A549 (cell line): Measurements from ENCODE around the gene SAMD4B. TPM values are rescaled to one million over a fixed set of nuclear protein-coding genes. Genes with fewer than 3 reads are reported as not detected.

Experiments used
- ATAC-seq, 2 experiments: fragments of 200-7000 bp in 1 of 2; fragments of >200 bp in 1 of 2; cut with Nextera tagmentation in 1 of 2; cut with Tn5 transposase in 1 of 2; 3 replicates each; pipeline versions ENCODE4 v1.8.0 to v1.9.1; 2018 to 2020; ENCODE audit warnings: mild to moderate bottlenecking in 1 of 2, moderate library complexity in 1 of 2
- CTCF ChIA-PET: fragments of 300-600 bp; sonication (Branson Sonifier 250); formaldehyde crosslinking; extraction: SDS; loops from one replicate; lab custom pipeline; 2021; ENCODE audit warnings: antibody characterized with exemption, inconsistent platforms; lab: Yijun Ruan, JAX
- POLR2A ChIA-PET: fragments of 350-600 bp; formaldehyde crosslinking; extraction: SDS; loops from one replicate; lab custom pipeline; 2021; ENCODE audit warnings: antibody characterized with exemption, inconsistent platforms; lab: Yijun Ruan, JAX
- DNase-seq, 2 experiments: peaks; one replicate each; pipeline versions ENCODE4 v3.0.0 to v3.0.0-alpha.2; 2011 to 2016; ENCODE audit warnings: low read depth in 1 of 2, low spot score in 1 of 2
- FAIRE-seq: peaks from 2 replicates; lab custom pipeline; 2011; peaks lifted over from hg19 to GRCh38; lab: Jason Lieb, UNC
- H3K27ac ChIP-seq, 2 experiments: fragments of >200 bp; sonication (Bioruptor Twin); formaldehyde crosslinking; 3 replicates each; pipeline ENCODE4 v1.5.1; 2016 to 2017
- H3K4me1 ChIP-seq: fragments of >200 bp; sonication (Bioruptor Twin); formaldehyde crosslinking; 3 replicates; pipeline ENCODE4 v1.6.1; 2016
- H3K4me2 ChIP-seq: fragments of >200 bp; sonication (Bioruptor Twin); formaldehyde crosslinking; 3 replicates; pipeline ENCODE4 v1.6.1; 2016
- H3K4me3 ChIP-seq: fragments of >200 bp; sonication (Bioruptor Twin); formaldehyde crosslinking; 3 replicates; pipeline ENCODE4 v1.5.1; 2016
- H3K9me3 ChIP-seq: fragments of >200 bp; sonication (Bioruptor Twin); formaldehyde crosslinking; 3 replicates; pipeline ENCODE4 v1.6.1; 2016
- BHLHE40 ChIP-seq: IDR thresholded peaks from 2 replicates; pipeline ENCODE4 v1.6.1; 2012; ENCODE audit warnings: low read depth, low read length, inconsistent platforms
- CEBPB ChIP-seq, 2 experiments: fragments of >200 bp in 1 of 2; sonication (Bioruptor Twin) in 1 of 2; formaldehyde crosslinking in 1 of 2; IDR thresholded peaks; 2 replicates each; pipeline ENCODE4 v1.6.1; 2012 to 2016
- CHD4 ChIP-seq: fragments of 200-600 bp; sonication (generic); IDR thresholded peaks from 2 replicates; pipeline ENCODE4 v1.6.1; 2016; ENCODE audit warnings: antibody characterized with exemption, mild to moderate bottlenecking, borderline replicate concordance
- FOSB ChIP-seq: fragments of 250-450 bp; sonication (Bioruptor Pico); IDR thresholded peaks from 2 replicates; pipeline ENCODE4 v1.5.0; 2020; ENCODE audit warnings: mild to moderate bottlenecking, moderate library complexity
- KDM5A ChIP-seq: fragments of 200-600 bp; sonication (generic); IDR thresholded peaks from 2 replicates; pipeline ENCODE4 v1.6.1; 2016; ENCODE audit warnings: antibody characterized with exemption, mild to moderate bottlenecking
- MAFK ChIP-seq: fragments of 450-650 bp; IDR thresholded peaks from 2 replicates; pipeline ENCODE4 v1.6.1; 2014; ENCODE audit not compliant: partially characterized antibody
- MAZ ChIP-seq: fragments of 150-350 bp; IDR thresholded peaks from 2 replicates; pipeline ENCODE4 v1.6.1; 2014; ENCODE audit warnings: antibody characterized with exemption, low read depth, low read length, borderline replicate concordance
- NFE2L2 ChIP-seq: fragments of 150-350 bp; conservative IDR thresholded peaks from 2 replicates; pipeline ENCODE4 v1.6.1; 2014; ENCODE audit warnings: low read length
- NPAS2 ChIP-seq: fragments of 250-450 bp; sonication (Bioruptor Pico); IDR thresholded peaks from 2 replicates; pipeline ENCODE4 v1.8.0; 2022; ENCODE audit warnings: mild to moderate bottlenecking, moderate library complexity, borderline replicate concordance
- RCOR1 ChIP-seq: fragments of 150-350 bp; IDR thresholded peaks from 2 replicates; pipeline ENCODE4 v1.6.1; 2014; ENCODE audit warnings: antibody characterized with exemption, low read length, low read depth
- RFX5 ChIP-seq: fragments of 450-650 bp; IDR thresholded peaks from 2 replicates; pipeline ENCODE4 v1.7.1; 2014; ENCODE audit warnings: antibody characterized with exemption, mild to moderate bottlenecking, moderate library complexity
- SMC3 ChIP-seq: fragments of >200 bp; sonication (Bioruptor Twin); formaldehyde crosslinking; IDR thresholded peaks from 3 replicates; pipeline ENCODE4 v1.6.1; 2018; ENCODE audit warnings: inconsistent platforms
- TP53 ChIP-seq: fragments of 250-450 bp; sonication (Bioruptor Pico); IDR thresholded peaks from 2 replicates; pipeline ENCODE4 v1.5.0; 2021; ENCODE audit warnings: mild to moderate bottlenecking, moderate library complexity
- ZNF302 ChIP-seq: fragments of 250-450 bp; sonication (Bioruptor Pico); IDR thresholded peaks from 2 replicates; pipeline ENCODE4 v1.9.0; 2021; ENCODE audit warnings: inconsistent platforms, mild to moderate bottlenecking, moderate library complexity
- ZSCAN20 ChIP-seq: fragments of 250-450 bp; sonication (Bioruptor Pico); IDR thresholded peaks from 2 replicates; pipeline ENCODE4 v1.8.0; 2022; ENCODE audit warnings: mild to moderate bottlenecking, moderate library complexity
- WGBS: methylation state at CpG from one replicate; pipeline ENCODE4 v1.1.6; 2017; ENCODE audit errors: missing lambda C conversion rate; 5-methylcytosine and 5-hydroxymethylcytosine counted together
- polyA plus RNA-seq, 4 experiments: library from polyadenylated mRNA; depleted of rRNA in 3 of 4; stranded (reverse); fragments of >200 nt; fragmentation: RNase III in 1 of 4; extraction: RNeasy Plus Mini Kit Qiagen cat#74134 plus additional on column Dnase treatment in 1 of 4; gene quantifications; 2 replicates in 3 of 4; 3 replicates in 1 of 4; pipeline ENCODE4 v1.2.3, GENCODE V29; 2011 to 2017
- TF ChIP-seq, protein P1 (sequence below): fragments of 250-450 bp; sonication (Bioruptor Pico); IDR thresholded peaks from 2 replicates; pipeline ENCODE4 v1.5.0; 2021; ENCODE audit warnings: mild to moderate bottlenecking, moderate library complexity, borderline replicate concordance
- TF ChIP-seq, protein P2 (sequence below): fragments of >200 bp; sonication (Bioruptor Twin); formaldehyde crosslinking; IDR thresholded peaks from 3 replicates; pipeline ENCODE4 v1.5.1; 2016
- TF ChIP-seq, protein P3 (sequence below): fragments of 450-650 bp; IDR thresholded peaks from 2 replicates; pipeline ENCODE4 v1.6.1; 2014; ENCODE audit warnings: antibody characterized with exemption

Gene SAMD4B
- polyA plus RNA-seq, 2 of the 4 experiments (the other 2 are of a cell fraction) = 82.1 to 118 TPM

DNA sequence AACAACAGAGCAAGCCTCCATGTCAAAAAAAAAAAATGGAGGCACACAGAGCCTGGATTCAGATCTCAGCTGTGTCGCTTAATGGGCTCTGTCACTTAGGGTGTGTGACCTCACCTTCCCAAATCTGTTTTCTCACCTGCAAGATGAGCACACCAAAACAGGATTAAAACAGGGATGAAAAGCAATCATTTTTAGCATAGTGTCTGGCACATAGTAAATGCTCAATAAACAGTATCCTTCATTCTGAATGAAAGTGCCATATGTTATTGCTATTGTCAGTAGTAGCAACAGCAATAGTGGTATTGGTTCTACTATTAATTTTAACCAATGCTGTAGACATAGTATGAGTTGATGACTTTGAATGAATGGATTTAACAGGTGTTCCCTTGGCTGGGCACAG, 23.3 kb downstream of the SAMD4B start:
- TF ChIP-seq MAZ = no peak
- TF ChIP-seq FOSB = no peak
- TF ChIP-seq RCOR1 = no peak
- no peak for TF ChIP-seq ZSCAN20 (CRISPR knock-in tag)
- no peak for TF ChIP-seq CEBPB (IDR thresholded peaks at IDR 0.05)
- TF ChIP-seq SMC3 = no peak
- no peaks in the 10 kb centered on the region for H3K9me3 ChIP-seq
- H3K27ac ChIP-seq = no peak overlapping the region
- ChIA-PET POLR2A (interaction anchor here (1.7 kb wide), 1 partner anchor 23 kb away, joined by 8 read pairs; the partner anchor contains the start of gene SAMD4B), CTCF (interaction anchor here (0.9 to 3.3 kb wide), 7 partner anchors 9 to 47 kb away, joined by 3 to 13 read pairs (median 6); partner anchors contain the start of gene PLEKHG2)
- no peak overlapping the region for H3K4me3 ChIP-seq
- ATAC-seq (no peak), DNase-seq (no peak), FAIRE-seq (peak; percentile 43)
- WGBS = 98% methylated on average over 1 of the region's 1 CpG
- no peaks in the 10 kb centered on the region for H3K4me1 ChIP-seq
- H3K4me2 ChIP-seq = no peak overlapping the region

DNA sequence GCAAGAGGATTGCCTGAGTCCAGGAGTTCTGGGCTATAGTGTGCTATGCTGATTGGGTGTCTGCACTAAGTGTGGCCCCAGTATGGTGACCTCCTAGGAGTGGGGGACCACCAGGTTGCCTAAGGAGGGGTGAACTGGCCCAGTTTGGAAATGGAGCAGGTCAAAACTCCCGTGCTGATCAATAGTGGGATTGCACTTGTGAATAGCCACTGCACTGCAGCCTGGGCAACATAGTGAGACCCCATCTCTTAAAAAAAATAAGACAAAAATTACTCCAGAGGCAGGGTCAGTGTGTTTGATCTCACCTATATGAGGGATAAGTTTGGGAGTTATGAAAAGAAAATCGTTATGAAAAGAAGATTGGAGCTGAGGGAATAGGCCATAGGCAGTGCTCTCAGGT, 27.0 kb downstream of the SAMD4B start:
- Histone ChIP-seq H3K4me3 (no peak overlapping the region), H3K27ac (no peak overlapping the region), H3K9me3 (no peaks in the 10 kb centered on the region), H3K4me1 (no peaks in the 10 kb centered on the region), H3K4me2 (no peak overlapping the region)
- CTCF ChIA-PET = interaction anchor here (0.6 to 3.3 kb wide), 13 partner anchors 9 to 966 kb away, joined by 3 to 13 read pairs (median 4); partner anchors contain the start of genes FAM98C, MED29, PAF1 and PLEKHG2
- whole genome bisulfite sequencing = 62% methylated on average over 2 of the region's 2 CpGs
- TF ChIP-seq, protein P1, sequence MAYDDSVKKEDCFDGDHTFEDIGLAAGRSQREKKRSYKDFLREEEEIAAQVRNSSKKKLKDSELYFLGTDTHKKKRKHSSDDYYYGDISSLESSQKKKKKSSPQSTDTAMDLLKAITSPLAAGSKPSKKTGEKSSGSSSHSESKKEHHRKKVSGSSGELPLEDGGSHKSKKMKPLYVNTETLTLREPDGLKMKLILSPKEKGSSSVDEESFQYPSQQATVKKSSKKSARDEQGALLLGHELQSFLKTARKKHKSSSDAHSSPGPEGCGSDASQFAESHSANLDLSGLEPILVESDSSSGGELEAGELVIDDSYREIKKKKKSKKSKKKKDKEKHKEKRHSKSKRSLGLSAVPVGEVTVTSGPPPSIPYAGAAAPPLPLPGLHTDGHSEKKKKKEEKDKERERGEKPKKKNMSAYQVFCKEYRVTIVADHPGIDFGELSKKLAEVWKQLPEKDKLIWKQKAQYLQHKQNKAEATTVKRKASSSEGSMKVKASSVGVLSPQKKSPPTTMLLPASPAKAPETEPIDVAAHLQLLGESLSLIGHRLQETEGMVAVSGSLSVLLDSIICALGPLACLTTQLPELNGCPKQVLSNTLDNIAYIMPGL = no peak
- no peak for TF ChIP-seq BHLHE40
- ATAC-seq (no peak), FAIRE-seq (no peak), DNase-seq (no peak)
- POLR2A ChIA-PET = no interaction called here

DNA sequence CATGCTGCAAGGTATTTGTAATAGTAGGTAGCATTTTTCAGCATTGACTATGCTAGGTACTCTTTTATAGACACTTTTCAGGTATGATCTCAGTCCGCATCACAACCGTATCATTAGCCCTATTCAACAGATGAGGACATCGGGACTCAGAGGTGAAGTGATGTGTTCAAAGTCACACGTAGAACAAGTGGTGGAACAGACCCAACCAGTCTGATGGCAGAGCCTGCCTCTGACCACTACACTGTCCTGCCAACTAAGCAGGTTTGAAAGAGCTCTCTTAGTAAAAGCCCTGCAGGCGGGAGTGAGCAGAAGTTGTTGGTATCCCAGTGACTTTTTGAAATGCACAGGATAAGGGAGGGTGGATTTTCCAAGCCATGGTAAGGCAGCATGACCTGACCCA, 28.5 kb downstream of the SAMD4B start:
- WGBS = 89% methylated on average over 5 of the region's 5 CpGs
- no peak overlapping the region for H3K4me2 ChIP-seq
- DNase-seq = no peak
- TF ChIP-seq NPAS2 (CRISPR knock-in tag) (no peak), ZNF302 (CRISPR knock-in tag) (no peak), MAFK (no peak), TP53 (CRISPR knock-in tag) (no peak), FOSB (no peak), KDM5A (no peak), CHD4 (no peak), RFX5 (no peak), NFE2L2 (no peak), BHLHE40 (no peak)
- TF ChIP-seq, protein P2, sequence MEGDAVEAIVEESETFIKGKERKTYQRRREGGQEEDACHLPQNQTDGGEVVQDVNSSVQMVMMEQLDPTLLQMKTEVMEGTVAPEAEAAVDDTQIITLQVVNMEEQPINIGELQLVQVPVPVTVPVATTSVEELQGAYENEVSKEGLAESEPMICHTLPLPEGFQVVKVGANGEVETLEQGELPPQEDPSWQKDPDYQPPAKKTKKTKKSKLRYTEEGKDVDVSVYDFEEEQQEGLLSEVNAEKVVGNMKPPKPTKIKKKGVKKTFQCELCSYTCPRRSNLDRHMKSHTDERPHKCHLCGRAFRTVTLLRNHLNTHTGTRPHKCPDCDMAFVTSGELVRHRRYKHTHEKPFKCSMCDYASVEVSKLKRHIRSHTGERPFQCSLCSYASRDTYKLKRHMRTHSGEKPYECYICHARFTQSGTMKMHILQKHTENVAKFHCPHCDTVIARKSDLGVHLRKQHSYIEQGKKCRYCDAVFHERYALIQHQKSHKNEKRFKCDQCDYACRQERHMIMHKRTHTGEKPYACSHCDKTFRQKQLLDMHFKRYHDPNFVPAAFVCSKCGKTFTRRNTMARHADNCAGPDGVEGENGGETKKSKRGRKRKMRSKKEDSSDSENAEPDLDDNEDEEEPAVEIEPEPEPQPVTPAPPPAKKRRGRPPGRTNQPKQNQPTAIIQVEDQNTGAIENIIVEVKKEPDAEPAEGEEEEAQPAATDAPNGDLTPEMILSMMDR = no peak
- TF ChIP-seq, protein P3, sequence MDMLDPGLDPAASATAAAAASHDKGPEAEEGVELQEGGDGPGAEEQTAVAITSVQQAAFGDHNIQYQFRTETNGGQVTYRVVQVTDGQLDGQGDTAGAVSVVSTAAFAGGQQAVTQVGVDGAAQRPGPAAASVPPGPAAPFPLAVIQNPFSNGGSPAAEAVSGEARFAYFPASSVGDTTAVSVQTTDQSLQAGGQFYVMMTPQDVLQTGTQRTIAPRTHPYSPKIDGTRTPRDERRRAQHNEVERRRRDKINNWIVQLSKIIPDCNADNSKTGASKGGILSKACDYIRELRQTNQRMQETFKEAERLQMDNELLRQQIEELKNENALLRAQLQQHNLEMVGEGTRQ = no peak
- FAIRE-seq = peak; percentile 54
- ChIA-PET CTCF (interaction anchor here (0.9 to 3.2 kb wide), 10 partner anchors 9 to 74 kb away, joined by 3 to 10 read pairs (median 3); partner anchors contain the start of genes PLEKHG2 and SAMD4B), POLR2A (interaction anchor here (1.2 kb wide), 1 partner anchor 21 kb away, joined by 3 read pairs; the partner anchor contains the start of gene MED29)
- H3K9me3 ChIP-seq = no peaks in the 10 kb centered on the region
- no peak overlapping the region for H3K27ac ChIP-seq
- H3K4me1 ChIP-seq = no peaks in the 10 kb centered on the region
- no peak overlapping the region for H3K4me3 ChIP-seq
- ATAC-seq = no peak
